ENCODE data around the gene HERPUD2. TPM values are rescaled to one million over a fixed set of nuclear protein-coding genes. Genes with fewer than 3 reads are reported as not detected.
"Not testable (repeated sequence)": the region's sequence is repeated elsewhere in the genome, so short reads cannot be mapped to it uniquely, and the experiment has no call there.

The HERPUD2 gene
- total RNA-seq, 2 donors from 2014 or later: 14.0 to 23.9 TPM

GRCh38 chr7:35701287-35701900 lies 6.5 kb upstream of the HERPUD2 start:
- TF ChIP-seq, protein P1, sequence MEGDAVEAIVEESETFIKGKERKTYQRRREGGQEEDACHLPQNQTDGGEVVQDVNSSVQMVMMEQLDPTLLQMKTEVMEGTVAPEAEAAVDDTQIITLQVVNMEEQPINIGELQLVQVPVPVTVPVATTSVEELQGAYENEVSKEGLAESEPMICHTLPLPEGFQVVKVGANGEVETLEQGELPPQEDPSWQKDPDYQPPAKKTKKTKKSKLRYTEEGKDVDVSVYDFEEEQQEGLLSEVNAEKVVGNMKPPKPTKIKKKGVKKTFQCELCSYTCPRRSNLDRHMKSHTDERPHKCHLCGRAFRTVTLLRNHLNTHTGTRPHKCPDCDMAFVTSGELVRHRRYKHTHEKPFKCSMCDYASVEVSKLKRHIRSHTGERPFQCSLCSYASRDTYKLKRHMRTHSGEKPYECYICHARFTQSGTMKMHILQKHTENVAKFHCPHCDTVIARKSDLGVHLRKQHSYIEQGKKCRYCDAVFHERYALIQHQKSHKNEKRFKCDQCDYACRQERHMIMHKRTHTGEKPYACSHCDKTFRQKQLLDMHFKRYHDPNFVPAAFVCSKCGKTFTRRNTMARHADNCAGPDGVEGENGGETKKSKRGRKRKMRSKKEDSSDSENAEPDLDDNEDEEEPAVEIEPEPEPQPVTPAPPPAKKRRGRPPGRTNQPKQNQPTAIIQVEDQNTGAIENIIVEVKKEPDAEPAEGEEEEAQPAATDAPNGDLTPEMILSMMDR (IDR thresholded peaks at IDR 0.05): no peak
- no peak overlapping the region for H3K27ac ChIP-seq
- no peaks in the 10 kb centered on the region for H3K9me3 ChIP-seq
- no peak overlapping the region for H3K4me3 ChIP-seq
- DNase-seq (ENCODE audit: low spot score): no peak
- no peaks in the 10 kb centered on the region for H3K27me3 ChIP-seq
- H3K36me3 ChIP-seq: no peaks in the 10 kb centered on the region
- H3K4me1 ChIP-seq: no peaks in the 10 kb centered on the region

- H3K4me1 ChIP-seq: peaks cover 0 to 3% of the 10 kb centered on the region in 2 donors
- H3K27me3 ChIP-seq: no peaks in the 10 kb centered on the region
- no peak overlapping the region for H3K27ac ChIP-seq
- DNase-seq (ENCODE audit: low spot score): no peak
- H3K36me3 ChIP-seq: no peaks in the 10 kb centered on the region
- no peaks in the 10 kb centered on the region for H3K9me3 ChIP-seq
- TF ChIP-seq, protein P1 (IDR thresholded peaks at IDR 0.05): no peak
- H3K4me3 ChIP-seq: no peak overlapping the region
These were observed 5.9 kb upstream of the HERPUD2 start for GRCh38 chr7:35700865-35701264.

- Histone ChIP-seq H3K27me3 (no peaks in the 10 kb centered on the region), H3K36me3 (no peaks in the 10 kb centered on the region), H3K4me3 (no peak overlapping the region), H3K27ac (no peak overlapping the region), H3K4me1 (peaks cover 0 to 8% of the 10 kb centered on the region in 2 donors), H3K9me3 (no peaks in the 10 kb centered on the region)
- DNase-seq (ENCODE audit: low spot score): no peak
- TF ChIP-seq, protein P1 (IDR thresholded peaks at IDR 0.05): no peak
These were observed 5.4 kb upstream of the HERPUD2 start for GRCh38 chr7:35700333-35700732.

- DNase-seq (ENCODE audit: low spot score): no peak
- peaks cover 0 to 8% of the 10 kb centered on the region in 2 donors for H3K4me1 ChIP-seq
- no peaks in the 10 kb centered on the region for H3K36me3 ChIP-seq
- H3K4me3 ChIP-seq: no peak overlapping the region
- no peaks in the 10 kb centered on the region for H3K27me3 ChIP-seq
- H3K27ac ChIP-seq: no peak overlapping the region
- TF ChIP-seq, protein P1 (IDR thresholded peaks at IDR 0.05): no peak
- no peaks in the 10 kb centered on the region for H3K9me3 ChIP-seq
These were observed 4.9 kb upstream of the HERPUD2 start for GRCh38 chr7:35699796-35700305.

GRCh38 chr7:35698382-35698781 lies 3.4 kb upstream of the HERPUD2 start:
- H3K27ac ChIP-seq; H3K4me3 ChIP-seq; H3K9me3 ChIP-seq; H3K36me3 ChIP-seq; DNase-seq (ENCODE audit: low spot score); H3K27me3 ChIP-seq: not testable (repeated sequence)
- peaks cover 0 to 17% of the 10 kb centered on the region in 2 donors for H3K4me1 ChIP-seq

DNA sequence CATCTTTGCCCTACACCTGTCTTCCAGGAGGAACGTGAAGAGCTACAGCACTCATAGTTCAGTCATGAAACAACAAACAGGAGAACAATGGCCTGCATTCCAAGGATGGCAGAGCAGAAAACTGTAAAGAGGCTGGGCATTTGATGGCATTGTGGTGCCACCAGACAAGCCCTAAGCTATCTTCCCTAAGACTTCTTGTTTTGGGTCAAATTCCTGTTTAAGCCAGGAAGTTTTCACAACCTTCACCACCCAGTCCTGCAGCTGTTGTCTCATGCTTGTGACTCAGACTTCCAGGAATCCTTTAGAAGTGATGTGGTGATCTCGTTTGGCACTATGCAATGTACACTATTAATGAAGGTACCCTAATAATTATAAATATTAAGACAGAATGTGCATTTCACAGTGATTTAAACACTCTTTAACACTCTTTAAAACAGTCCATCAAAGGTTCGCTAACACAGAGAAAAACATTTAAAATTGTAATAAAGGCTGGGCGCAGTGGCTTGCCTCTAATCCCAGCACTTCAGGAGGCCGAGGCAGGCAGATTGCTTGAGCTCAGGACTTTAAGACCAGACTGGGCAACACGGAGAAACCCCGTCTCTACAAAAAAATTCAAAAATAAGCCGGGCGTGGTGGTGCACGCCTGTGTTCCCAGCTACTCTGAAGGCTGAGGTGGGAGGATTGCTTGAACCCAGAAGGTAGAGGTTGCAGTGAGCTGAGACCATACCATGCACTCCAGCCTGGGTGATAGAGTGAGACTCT lies 2.7 kb upstream of the HERPUD2 start:
- no peak for DNase-seq (ENCODE audit: low spot score)
- Histone ChIP-seq H3K27ac (no peak overlapping the region), H3K4me3 (no peak overlapping the region), H3K27me3 (no peaks in the 10 kb centered on the region), H3K9me3 (no peaks in the 10 kb centered on the region), H3K36me3 (no peaks in the 10 kb centered on the region), H3K4me1 (peaks cover 0 to 24% of the 10 kb centered on the region in 2 donors)
- TF ChIP-seq, protein P1 (IDR thresholded peaks at IDR 0.05): no peak
